GM21576 (cell line): Measurements from ENCODE around the gene ESYT3.
"Not testable (repeated sequence)": the region's sequence is repeated elsewhere in the genome, so short reads cannot be mapped to it uniquely, and the experiment has no call there.

Experiments
- ATAC-seq: cut with Tn5 transposase; IDR thresholded peaks from one replicate; pipeline ENCODE4 v1.9.1; 2021; ENCODE audit warnings: mild to moderate bottlenecking, moderate library complexity; ENCODE audit not compliant: unreplicated experiment

Gene ESYT3

GRCh38 chr3:138491971-138492370 lies 57.6 kb downstream of the ESYT3 start:
- no peak for ATAC-seq

GRCh38 chr3:138492980-138493675 lies 58.7 kb downstream of the ESYT3 start:
- ATAC-seq, result no peak

- no peak for ATAC-seq
Measured at GRCh38 chr3:138493804-138494606, 59.6 kb downstream of the ESYT3 start.

- ATAC-seq, result no peak
Measured at GRCh38 chr3:138494607-138494929, 60.2 kb downstream of the ESYT3 start.

DNA sequence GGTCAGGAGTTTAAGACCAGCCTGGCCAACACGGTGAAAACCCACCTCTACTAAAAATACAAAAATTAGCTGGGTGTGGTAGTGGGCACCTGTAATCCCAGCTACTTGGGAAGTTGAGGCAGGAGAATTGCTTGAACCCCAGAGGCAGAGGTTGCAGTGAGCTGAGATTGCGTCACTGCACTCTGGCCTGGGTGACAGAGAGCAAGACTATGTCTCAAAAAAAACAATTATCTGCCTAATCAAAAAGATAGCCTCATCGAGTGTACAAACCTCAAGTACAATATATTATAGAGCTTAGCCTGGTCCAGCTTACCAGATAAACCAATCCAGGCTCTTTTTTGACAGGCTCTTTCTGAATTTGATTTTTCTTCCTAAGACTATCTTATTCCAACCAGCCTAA lies 61.2 kb downstream of the ESYT3 start:
- not testable (repeated sequence) for ATAC-seq

DNA sequence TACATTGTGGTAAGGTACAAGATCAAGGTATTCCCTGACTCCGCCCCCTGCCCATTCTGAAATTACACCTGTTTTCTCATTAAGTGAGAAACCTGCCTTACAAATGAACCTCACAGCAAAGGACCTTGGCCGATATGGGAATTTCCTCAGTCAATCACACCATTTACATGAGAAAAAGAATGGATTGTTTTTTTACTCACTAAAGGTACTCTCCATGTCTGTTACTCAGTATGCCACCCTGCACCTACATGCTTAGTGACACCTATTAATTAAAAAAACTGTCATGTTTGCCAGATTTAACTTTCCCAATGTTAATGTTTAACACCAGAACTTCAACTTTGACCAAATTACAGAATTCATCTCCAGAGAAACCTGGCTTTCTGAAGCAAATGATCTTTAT lies 62.0 kb downstream of the ESYT3 start:
- ATAC-seq, result no peak

- no peak for ATAC-seq
Measured at GRCh38 chr3:138497021-138497420, 62.6 kb downstream of the ESYT3 start.

- ATAC-seq, result no peak
Measured at GRCh38 chr3:138497851-138498250, 63.4 kb downstream of the ESYT3 start.

GRCh38 chr3:138498991-138499390 lies 64.6 kb downstream of the ESYT3 start:
- no peak for ATAC-seq

DNA sequence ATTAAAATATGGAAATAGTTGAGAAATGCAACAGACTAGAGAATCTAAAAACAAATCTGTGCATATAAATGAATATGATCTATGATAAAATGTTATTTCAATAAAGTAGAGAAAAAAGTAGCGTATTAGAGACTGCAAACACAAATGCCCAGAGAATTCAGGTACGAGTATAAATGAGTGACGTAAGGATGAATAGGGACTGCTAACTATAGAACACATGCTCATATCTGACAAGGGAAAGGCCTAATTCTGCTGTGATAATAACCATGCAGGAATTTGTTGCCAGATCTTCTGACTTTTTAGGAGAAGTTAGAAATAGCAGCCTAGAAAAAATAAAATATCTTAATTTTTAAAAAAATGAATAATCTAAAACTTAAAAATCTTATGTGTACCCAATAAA lies 73.1 kb downstream of the ESYT3 start:
- ATAC-seq, result no peak

- ATAC-seq, result no peak
Measured at GRCh38 chr3:138509586-138509985, 75.2 kb downstream of the ESYT3 start.

- ATAC-seq, result no peak
Measured at GRCh38 chr3:138511945-138512344, 77.5 kb downstream of the ESYT3 start.

GRCh38 chr3:138513090-138513843 lies 78.9 kb downstream of the ESYT3 start:
- ATAC-seq, result peak; percentile 69

DNA sequence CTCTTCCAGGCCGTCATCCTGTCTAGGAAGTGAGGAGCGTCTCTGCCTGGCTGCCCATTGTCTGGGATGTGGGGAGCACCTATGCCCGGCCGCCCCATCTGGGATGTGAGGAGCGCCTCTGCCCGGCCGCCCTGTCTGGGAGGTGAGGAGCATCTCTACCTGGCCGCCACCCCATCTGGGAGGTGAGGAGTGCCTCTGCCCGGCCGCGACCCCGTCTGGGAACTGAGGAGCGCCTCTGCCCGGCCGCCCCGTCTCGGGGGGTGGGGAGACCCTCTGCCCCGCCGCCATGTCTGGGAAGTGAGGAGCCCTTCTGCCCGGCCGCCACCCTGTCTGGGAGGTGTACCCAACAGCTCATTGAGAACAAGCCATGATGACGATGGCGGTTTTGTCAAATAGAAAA lies 87.0 kb downstream of the ESYT3 start:
- not testable (repeated sequence) for ATAC-seq
